Skeletal muscle tissue (tissue), 5 donors: ENCODE data around the gene ENPEP. TPM values are rescaled to one million over a fixed set of nuclear protein-coding genes. Genes with fewer than 3 reads are reported as not detected.

Experiments
- H3K27ac ChIP-seq: one replicate; pipeline ENCODE4 v1.7.0; 2013; ENCODE audit warnings: mild to moderate bottlenecking, low read depth, low read length, inconsistent platforms
- H3K27me3 ChIP-seq, 3 donors: one replicate each; pipeline ENCODE4 v1.7.0; 2013; ENCODE audit warnings: low read length in 3 of 3; ENCODE audit not compliant: control insufficient read depth in 3 of 3, insufficient read depth in 3 of 3
- H3K36me3 ChIP-seq, 3 donors: one replicate each; pipeline ENCODE4 v1.7.0; 2013; ENCODE audit warnings: low read length in 3 of 3; ENCODE audit not compliant: control insufficient read depth in 3 of 3, insufficient read depth in 3 of 3
- H3K4me1 ChIP-seq, 3 donors: one replicate each; pipeline ENCODE4 v1.7.0; 2013; ENCODE audit warnings: low read length in 3 of 3, mild to moderate bottlenecking in 3 of 3; ENCODE audit not compliant: control insufficient read depth in 3 of 3, insufficient read depth in 3 of 3
- H3K4me3 ChIP-seq, 3 donors: one replicate each; pipeline ENCODE4 v1.7.0; 2013; ENCODE audit warnings: low read length in 3 of 3
- H3K9ac ChIP-seq, 3 donors: one replicate each; pipeline ENCODE4 v1.7.0; 2013; ENCODE audit warnings: low read length in 3 of 3, mild to moderate bottlenecking in 3 of 3, moderate library complexity in 2 of 3, low read depth in 1 of 3
- H3K9me3 ChIP-seq, 3 donors: one replicate each; pipeline ENCODE4 v1.7.0; 2013; ENCODE audit warnings: low read length in 3 of 3; ENCODE audit not compliant: control insufficient read depth in 3 of 3
- small RNA-seq: library from RNA; depleted of rRNA; stranded (forward); fragments of <200 nt; gene quantifications from one replicate; pipeline ENCODE3, GENCODE V24; 2014
- total RNA-seq: library from RNA; depleted of rRNA; stranded (reverse); fragments of >200 nt; gene quantifications from one replicate; pipeline ENCODE4 v1.2.3, GENCODE V29; 2014
- donor health status: Osteomylitis.

The ENPEP gene
- total RNA-seq, 1 donor from 2014 or later = 9.9 TPM

DNA sequence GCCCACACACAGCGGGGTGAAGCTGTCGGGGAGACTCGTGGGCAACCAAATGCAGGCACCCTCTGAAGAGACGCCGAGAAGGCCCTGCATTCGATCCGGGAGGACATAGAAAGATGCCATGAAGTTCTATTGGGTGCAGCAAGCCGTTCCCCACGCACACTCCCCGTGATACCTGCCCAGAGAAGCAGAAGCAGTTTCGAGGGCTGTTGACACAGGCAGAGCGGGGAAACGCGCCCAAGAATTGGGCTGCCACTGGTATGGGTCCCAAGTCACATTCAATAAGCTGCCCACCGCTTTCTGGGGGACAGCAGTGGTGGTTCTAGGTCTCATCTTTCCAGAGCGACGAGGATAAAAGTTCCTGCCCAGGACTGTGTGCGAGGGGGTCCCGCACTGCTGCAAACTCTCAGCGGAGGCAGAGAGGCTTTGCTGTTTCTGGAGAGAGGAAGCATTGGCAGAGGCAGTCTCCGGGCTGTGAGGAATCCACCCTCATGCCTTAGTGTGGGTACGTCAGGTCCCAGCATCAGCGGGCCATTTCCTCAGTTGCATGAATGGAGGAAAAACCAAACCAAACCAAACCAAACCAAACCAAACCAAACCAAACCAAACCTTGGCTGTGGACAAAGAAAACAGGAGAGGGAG is 136.8 kb downstream of the ENPEP start:
- H3K27ac ChIP-seq = no peak overlapping the region
- H3K27me3 ChIP-seq = peaks cover 6 to 40% (median 17%) of the 10 kb centered on the region in 3 donors
- H3K4me1 ChIP-seq = peaks cover 9 to 22% (median 17%) of the 10 kb centered on the region in 3 donors
- no peaks in the 10 kb centered on the region for H3K9me3 ChIP-seq
- no peak overlapping the region for H3K9ac ChIP-seq
- H3K4me3 ChIP-seq = no peak overlapping the region
- H3K36me3 ChIP-seq = no peaks in the 10 kb centered on the region

DNA sequence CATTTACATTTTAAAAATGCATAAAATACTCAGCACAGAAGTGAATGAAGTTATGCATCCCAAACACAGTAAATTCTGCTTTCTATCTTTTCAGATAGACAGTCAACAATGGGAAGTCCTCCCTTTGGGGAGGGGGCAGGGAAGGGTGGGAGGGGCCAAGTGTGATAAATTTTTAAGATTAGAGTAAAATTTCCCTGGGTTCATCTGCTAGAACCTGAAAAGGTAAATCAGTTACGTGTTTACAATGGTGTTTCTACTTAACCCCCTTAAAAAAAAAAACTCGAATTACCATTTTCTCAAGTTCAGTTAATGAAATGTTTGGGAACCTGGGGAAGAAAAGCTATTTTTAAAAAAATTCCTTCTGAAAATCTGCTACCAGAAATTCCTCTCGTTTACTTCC is 137.8 kb downstream of the ENPEP start:
- H3K9ac ChIP-seq = no peak overlapping the region
- H3K27me3 ChIP-seq = peaks cover 15 to 50% (median 24%) of the 10 kb centered on the region in 3 donors
- no peaks in the 10 kb centered on the region for H3K9me3 ChIP-seq
- peaks cover 12 to 28% (median 22%) of the 10 kb centered on the region in 3 donors for H3K4me1 ChIP-seq
- no peaks in the 10 kb centered on the region for H3K36me3 ChIP-seq
- H3K27ac ChIP-seq = no peak overlapping the region
- H3K4me3 ChIP-seq = no peak overlapping the region

DNA sequence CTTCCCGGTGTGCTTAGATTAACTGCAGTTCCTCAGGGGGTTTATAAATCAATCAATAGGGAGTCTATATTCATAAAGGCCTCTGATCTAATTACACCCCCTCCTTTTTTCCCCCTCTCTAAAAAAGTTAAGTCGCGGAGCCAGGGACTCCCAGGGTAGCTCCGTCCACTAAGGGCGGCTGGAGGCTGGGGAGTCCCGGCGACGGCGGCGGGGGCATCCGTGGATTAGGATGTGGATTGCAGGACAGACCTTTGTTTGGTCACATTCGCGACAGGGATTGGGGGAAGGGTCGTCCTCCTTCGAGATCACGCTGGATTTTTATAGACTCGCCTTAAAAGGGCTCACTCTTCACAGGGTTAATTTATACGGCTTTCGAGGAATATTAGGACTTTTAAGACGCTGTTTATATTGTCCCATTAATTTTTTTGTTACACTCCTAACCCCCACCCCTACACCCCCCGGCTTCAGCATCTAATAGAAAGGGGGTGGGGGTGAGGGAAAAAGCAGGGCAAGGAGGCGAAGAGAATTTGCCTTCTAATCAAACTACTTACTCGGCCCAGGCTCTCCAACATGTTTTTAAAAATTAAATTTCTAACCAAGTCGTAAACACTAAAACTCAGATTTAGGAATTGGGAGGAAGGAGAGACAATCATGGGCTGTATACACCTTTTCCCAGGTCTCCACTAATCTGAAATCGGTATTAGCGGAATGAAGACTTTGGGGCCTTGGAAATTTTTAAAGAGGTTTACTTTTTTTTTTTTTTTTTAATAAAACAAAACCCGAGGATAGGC is 138.4 kb downstream of the ENPEP start:
- Histone ChIP-seq H3K9me3 (no peaks in the 10 kb centered on the region), H3K9ac (no peak overlapping the region), H3K36me3 (no peaks in the 10 kb centered on the region), H3K27ac (no peak overlapping the region), H3K27me3 (peaks cover 19 to 50% (median 28%) of the 10 kb centered on the region in 3 donors), H3K4me3 (no peak overlapping the region), H3K4me1 (peaks cover 8 to 26% (median 19%) of the 10 kb centered on the region in 3 donors)

Small RNA genes lying within 50 kb of the gene (small RNA-seq; reads per million reads assigned to genes)
- not detected for gene RF00494

Other genes with a start within 250 kb of the ENPEP start
- 16.2 TPM for gene PITX2, start 146.9 kb downstream of the ENPEP start, total RNA-seq